Stimulated activated CD4-positive, alpha-beta T cell treated with anti-CD3 and anti-CD28 coated beads, Interleukin-12 subunit alpha, Interleukin-12 subunit beta, amount 100 ng/mL, for 4 hours (primary cell): ENCODE measurements around the gene ATXN7L1.
A peak's percentile ranks its signal among the peaks of the same experiment; 100 is the strongest.
"Not testable (repeated sequence)": the region's sequence is repeated elsewhere in the genome, so short reads cannot be mapped to it uniquely, and the experiment has no call there.

Experiments used
- DNase-seq: peaks from one replicate; pipeline ENCODE4 v3.0.0-alpha.2; 2020

The ATXN7L1 gene

GRCh38 chr7:105887569-105888189 is 11.3 kb upstream of the ATXN7L1 start:
- DNase-seq: no peak

- no peak for DNase-seq
Measured at GRCh38 chr7:105886776-105887175, 10.4 kb upstream of the ATXN7L1 start.

- DNase-seq: peak; percentile 6
Measured at GRCh38 chr7:105885387-105886111, 9.2 kb upstream of the ATXN7L1 start.

- not testable (repeated sequence) for DNase-seq
Measured at GRCh38 chr7:105883179-105883578, 6.8 kb upstream of the ATXN7L1 start.

GRCh38 chr7:105881439-105881838 is 5.0 kb upstream of the ATXN7L1 start:
- no peak for DNase-seq

- DNase-seq: no peak
Measured at GRCh38 chr7:105880571-105881330, 4.4 kb upstream of the ATXN7L1 start.

DNA sequence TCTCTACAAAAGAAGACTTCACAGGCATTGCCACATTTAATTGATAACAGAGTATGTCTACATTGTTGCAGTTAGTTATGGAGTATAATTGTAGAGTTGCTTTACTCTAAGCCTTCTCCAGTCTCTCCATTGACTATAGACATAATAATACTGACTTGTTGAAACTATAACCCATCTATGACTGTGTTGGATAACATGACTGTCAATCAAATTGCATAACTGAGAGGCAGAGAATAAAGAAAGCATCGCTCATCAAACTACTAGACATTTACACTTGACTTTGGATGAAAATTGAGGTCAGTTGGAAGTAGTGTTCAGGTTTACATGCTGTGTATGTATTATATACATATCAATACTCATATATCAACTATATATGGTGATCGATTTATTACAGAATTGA is 3.4 kb upstream of the ATXN7L1 start:
- no peak for DNase-seq

DNA sequence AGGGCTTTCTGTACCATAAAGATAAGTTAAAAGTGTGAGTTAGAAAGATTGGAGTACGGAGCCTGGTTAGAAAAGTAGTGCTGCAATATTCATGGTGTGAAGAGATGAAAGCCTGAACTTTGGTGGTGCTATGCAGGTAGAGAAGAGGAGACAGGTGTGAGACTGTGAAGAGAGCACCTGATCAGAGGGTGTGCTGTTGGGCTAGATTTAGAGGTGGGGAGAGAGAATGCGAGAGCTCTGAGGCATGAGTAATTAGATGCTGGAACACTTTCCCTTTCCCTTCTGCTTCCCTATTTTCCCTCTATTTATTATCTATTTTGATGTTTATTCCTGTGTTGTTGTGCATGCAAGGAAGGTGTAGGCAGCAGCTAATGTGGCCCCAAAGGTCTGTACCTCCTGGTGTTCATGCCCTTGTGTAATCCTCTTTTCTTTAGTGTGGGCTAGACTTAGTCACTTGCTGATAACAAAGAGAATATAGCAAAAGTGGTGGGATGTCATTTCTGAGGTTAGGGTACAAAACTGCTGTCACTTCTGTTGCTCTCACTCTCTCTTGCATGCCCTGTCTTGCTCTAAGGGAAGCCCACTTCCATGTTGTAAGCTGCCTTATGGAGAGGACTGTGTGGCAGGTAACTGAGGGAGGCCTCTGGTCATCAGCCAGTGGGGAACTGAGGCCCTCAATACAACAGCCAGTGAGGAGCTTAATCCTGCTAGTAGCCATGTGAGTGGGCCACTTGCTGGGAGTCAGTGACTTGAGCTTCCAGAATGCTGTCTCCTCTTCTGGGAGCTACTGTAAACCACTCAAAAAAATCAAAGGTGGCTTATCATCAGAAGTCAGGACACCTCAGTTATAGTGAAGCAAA is 2.6 kb upstream of the ATXN7L1 start:
- DNase-seq: no peak

DNA sequence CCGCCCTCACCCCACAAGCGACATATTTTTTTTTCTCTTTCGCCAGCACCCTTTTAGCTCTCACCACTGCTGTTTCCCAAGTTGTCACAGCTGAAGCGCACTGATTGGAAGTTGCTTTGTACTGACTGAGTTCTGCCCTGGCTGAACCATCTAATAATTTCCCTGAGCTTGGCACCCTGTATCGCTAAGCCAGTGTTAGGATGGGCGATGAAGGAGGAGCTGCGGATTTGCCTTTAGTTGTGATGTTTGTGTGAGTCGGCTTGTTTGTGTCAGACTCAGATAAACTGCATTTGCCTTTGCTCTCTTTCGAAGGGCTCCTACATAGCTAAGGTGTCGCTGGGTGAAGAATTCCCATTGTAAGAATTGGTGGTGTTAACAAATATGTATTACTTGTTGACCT is 1.3 kb upstream of the ATXN7L1 start:
- no peak for DNase-seq

DNA sequence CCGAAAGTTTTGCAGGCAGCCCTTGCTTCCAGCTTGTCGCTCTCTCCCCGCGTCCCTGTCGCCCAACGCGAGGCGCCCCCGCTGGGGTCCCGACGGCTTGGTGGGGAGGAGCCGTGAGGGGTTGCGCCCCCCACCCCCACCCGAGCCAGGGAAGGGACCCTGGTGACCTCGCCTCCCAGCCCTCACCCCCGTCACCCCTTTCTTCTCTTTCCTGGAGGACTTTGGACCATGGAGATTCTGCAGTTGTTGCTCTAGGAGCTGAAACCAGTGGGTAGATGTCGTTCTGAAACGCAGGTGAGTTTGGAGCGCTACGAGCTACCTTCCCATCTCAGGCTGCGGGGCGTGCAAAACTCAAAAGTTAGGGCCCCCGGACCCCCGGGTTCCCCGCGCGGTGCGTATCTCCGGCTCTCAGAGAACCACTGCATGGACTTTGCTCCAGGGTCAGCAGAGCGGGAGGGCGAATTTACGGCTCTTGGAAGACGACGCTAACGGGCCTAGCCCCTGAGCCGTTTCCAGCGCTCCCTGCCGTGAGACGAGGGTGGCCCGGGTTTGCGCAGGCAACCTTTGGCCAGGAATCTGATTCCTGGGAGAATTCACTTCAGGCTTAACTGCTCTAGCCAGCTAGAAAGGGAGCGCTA is 684 bp upstream of the ATXN7L1 start:
- no peak for DNase-seq

GRCh38 chr7:105875505-105875904 is 894 bp downstream of the ATXN7L1 start:
- DNase-seq: no peak

DNA sequence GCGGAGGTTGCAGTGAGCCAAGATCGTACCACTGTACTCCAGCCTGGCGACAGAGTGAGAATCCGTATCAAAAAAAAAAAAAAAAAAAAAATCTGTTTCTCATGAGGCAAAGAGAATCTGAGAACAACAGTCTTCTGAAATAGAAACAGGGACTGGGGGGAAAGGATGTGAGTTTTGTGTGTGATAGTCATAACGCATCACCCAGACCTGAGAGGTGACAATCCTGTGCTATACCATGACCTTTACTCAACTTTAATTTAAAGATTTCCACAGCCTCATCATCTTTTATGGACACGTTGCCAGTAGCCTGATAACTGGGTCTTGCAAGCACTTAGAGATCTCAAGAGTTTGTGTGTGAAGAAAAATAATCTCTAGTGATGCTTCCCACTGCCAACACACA is 2.3 kb downstream of the ATXN7L1 start:
- DNase-seq: no peak

DNA sequence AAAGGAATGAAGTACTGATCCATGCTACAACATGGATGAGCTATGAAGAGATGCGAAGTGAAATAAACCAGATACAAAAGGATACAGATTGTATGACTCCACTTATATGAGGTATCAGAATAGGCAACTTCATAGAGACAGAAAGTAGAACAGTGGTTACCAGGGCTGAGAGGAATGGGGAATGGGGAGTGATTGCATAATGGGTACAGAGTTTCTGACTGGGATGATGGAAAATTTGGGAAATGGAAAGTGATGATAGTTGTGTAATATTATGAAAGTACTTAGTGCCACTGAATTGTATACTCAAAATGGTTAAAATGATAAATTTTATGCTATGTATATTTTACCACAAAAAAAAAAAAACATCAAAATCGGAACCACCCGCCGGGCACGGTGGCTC is 3.9 kb downstream of the ATXN7L1 start:
- DNase-seq: no peak

- no peak for DNase-seq
Measured at GRCh38 chr7:105871142-105871541, 5.3 kb downstream of the ATXN7L1 start.

- DNase-seq: no peak
Measured at GRCh38 chr7:105866102-105866801, 10.1 kb downstream of the ATXN7L1 start.

- no peak for DNase-seq
Measured at GRCh38 chr7:105863876-105864275, 12.5 kb downstream of the ATXN7L1 start.

GRCh38 chr7:105862770-105863169 is 13.6 kb downstream of the ATXN7L1 start:
- no peak for DNase-seq

DNA sequence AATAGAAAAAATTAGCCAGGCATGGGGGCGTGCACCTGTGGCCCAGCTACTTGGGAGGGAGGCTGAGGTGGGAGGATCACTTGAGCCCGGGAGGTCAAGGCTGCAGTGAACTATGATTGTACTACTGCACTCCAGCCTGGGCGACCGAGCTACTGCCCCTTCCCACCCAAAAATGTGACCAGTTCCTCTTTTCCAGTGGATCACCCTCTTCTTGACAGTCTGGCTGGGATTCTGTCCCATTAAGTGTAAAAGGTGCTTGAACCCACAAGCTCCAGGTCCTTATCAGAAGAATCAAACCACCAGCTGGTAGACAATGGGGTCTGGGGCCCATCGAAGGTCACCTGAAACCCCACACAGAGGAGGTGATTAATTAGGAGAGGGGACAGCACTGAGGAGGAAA is 14.1 kb downstream of the ATXN7L1 start:
- DNase-seq: no peak

DNA sequence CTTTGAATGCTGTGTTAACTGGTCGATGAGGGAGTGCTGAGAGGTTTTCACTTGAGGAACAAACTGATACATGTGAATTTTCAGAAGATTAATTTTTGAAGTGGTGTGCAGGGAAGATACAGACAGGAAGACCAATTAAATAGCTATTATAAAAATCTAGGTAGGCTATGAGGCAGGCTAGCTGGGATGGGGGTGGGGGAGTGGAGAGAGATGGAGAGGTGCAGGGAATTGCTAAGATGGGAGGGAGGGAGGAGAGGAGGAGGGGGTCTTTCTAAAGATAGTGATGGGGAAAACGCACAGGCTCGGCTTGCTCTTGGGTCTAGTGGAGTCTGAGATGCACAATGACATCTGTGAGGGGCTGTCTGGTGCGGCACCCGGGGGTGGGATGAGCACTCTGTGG is 15.2 kb downstream of the ATXN7L1 start:
- no peak for DNase-seq

- DNase-seq: no peak
Measured at GRCh38 chr7:105860793-105861192, 15.6 kb downstream of the ATXN7L1 start.

DNA sequence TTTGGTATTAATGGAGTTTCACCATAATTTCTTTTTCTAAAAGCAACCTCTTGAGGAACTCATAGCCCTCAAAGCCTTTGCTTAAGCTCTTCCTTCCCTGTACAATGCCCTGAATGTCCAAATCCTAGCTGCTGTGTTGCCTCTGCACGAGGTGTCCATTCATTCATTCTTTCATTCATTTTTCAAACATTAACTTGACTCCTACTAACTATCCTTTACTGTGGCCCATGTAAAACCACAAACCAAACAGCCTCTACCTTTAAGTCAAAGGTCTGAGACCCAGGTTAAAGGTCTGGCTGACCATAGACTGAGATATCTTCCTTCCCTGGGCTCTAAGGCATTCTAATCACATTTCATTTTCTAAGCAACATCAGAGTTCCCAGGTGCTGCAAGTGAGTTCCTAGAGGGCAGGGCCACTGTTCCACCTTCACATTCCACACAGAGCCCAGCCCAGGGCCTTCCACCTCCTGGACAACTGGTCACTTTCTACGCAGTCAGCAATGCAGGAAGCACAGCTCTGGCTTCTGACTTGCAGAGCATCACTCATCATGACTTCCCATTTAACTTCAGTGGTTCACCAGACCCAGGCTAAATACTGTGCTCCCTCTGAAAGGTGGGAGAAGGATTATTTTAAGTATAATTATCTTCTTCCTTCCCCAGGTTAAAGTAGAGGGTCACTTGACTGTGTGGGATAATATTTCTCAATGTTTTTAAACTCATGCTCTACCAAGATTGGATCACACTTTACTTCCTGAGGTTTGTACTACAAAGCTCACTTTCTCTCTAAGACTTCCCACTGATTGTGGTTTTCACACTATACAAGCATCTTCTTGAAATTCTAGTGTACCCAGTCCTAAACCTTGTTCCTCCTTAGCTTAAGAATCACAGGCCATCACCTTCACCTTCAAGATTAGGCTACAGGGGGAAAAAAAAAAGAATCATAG is 19.1 kb downstream of the ATXN7L1 start:
- DNase-seq: no peak
